ENCODE results near the gene CMIP. TPM values are rescaled to one million over a fixed set of nuclear protein-coding genes. Genes with fewer than 3 reads are reported as not detected.

The CMIP gene
- total RNA-seq, 4 donors from 2014 or later: 15.5 to 65.9 (median 20.2) TPM

- TF ChIP-seq CTCF (IDR thresholded peaks at IDR 0.05) (no peak), POLR2A (IDR thresholded peaks at IDR 0.05) (no peak)
- H3K4me3 ChIP-seq (replicated peaks in 1 of 3): no peak overlapping the region
- intact Hi-C loops (cut with DNase I): no loop called here
- H3K4me1 ChIP-seq: peaks cover 46 to 69% of the 10 kb centered on the region in 2 donors
- H3K27ac ChIP-seq: peak overlapping the region in 1 of 3 donors; percentile 97
- H3K9me3 ChIP-seq: no peaks in the 10 kb centered on the region
- no peaks in the 10 kb centered on the region for H3K27me3 ChIP-seq
- WGBS, 2 donors: 89 to 95% methylated on average over 11 to 14 of the region's 14 CpGs
- H3K36me3 ChIP-seq: peaks cover 0 to 4% of the 10 kb centered on the region in 2 donors
- DNase-seq: peak in 1 of 2 donors; percentile 37
Observed at GRCh38 chr16:81671738-81672597, 227.4 kb downstream of the CMIP start.

- Histone ChIP-seq H3K36me3 (peaks cover 0 to 4% of the 10 kb centered on the region in 2 donors), H3K27ac (peak overlapping the region; percentile 1 to 97 (median 89)), H3K4me1 (peaks cover 47 to 70% of the 10 kb centered on the region in 2 donors), H3K4me3 (replicated peaks in 1 of 3) (no peak overlapping the region), H3K27me3 (no peaks in the 10 kb centered on the region), H3K9me3 (no peaks in the 10 kb centered on the region)
- TF ChIP-seq POLR2A (IDR thresholded peaks at IDR 0.05): peak in 1 of 2 donors; percentile 66
- peak in 1 of 6 experiments; percentile 6 for TF ChIP-seq CTCF (IDR thresholded peaks at IDR 0.05)
- peak; percentile 94 to 95 for DNase-seq
- 29 to 30% methylated on average over 7 of the region's 7 CpGs for WGBS, 2 donors
- intact Hi-C loops (cut with DNase I): no loop called here
Observed at GRCh38 chr16:81673432-81673831, 228.8 kb downstream of the CMIP start.

GRCh38 chr16:81675662-81676061, 231.1 kb downstream of the CMIP start:
- Histone ChIP-seq H3K27ac (peak overlapping the region; percentile 89 to 97 (median 89)), H3K9me3 (no peaks in the 10 kb centered on the region), H3K27me3 (no peaks in the 10 kb centered on the region), H3K4me3 (replicated peaks in 1 of 3) (no peak overlapping the region), H3K4me1 (peaks cover 68 to 80% of the 10 kb centered on the region in 2 donors), H3K36me3 (peaks cover 0 to 4% of the 10 kb centered on the region in 2 donors)
- WGBS, 2 donors: 64% methylated on average over 3 of the region's 3 CpGs
- peak; percentile 83 to 85 for DNase-seq
- TF ChIP-seq POLR2A (IDR thresholded peaks at IDR 0.05): no peak
- no peak for TF ChIP-seq CTCF (IDR thresholded peaks at IDR 0.05)
- intact Hi-C loops (cut with DNase I): no loop called here

DNA sequence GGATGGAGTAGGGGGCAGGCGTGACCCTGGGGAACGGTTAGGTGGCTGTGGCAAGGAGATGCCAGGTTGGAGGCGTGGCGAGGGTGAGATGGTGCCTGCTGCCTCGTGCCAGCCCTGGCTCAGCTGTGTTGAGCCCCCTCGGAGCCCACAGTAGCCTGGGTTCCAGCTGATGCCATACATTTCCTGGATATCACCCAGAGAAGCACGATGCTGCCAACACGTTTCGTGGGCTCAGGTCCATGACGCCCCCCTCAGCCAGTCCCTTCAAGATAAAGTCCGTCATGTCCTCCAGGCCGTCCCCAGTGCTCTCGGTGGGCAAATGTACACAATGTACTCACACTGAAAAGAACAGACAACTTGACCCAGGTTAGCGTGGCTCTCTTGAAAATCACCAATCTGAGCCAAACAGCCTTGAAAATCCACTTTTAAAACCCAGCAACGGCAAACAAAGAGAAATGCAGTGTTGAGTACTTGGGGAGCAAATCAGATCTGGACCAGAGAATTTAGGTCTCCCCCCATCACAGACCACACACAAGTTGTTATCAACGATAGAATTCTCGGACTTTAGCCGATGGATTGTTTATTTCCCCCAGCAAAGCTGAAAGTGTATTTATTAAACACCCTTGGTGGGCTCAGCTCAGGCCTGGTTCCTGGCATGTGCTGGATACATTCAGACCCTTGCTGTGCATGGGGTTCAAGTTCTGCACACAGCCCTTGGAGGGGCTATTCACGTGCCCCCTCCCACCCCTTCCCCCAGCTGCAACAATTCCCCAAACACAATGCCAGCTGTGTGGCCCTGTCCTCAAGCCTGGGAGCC, 231.7 kb downstream of the CMIP start:
- H3K36me3 ChIP-seq: peaks cover 0 to 4% of the 10 kb centered on the region in 2 donors

More for the DNA sequence above, 231.7 kb downstream of the CMIP start:
- H3K27me3 ChIP-seq: no peaks in the 10 kb centered on the region
- peak overlapping the region; percentile 89 to 97 (median 89) for H3K27ac ChIP-seq
- DNase-seq: peak; percentile 81 to 88
- TF ChIP-seq POLR2A (IDR thresholded peaks at IDR 0.05) (no peak), CTCF (IDR thresholded peaks at IDR 0.05) (no peak)
- H3K9me3 ChIP-seq: no peaks in the 10 kb centered on the region
- 36 to 60% methylated on average over 14 to 19 of the region's 19 CpGs for WGBS, 2 donors
- intact Hi-C loops (cut with DNase I): no loop called here
- H3K4me1 ChIP-seq: peaks cover 74 to 87% of the 10 kb centered on the region in 2 donors
- no peak overlapping the region for H3K4me3 ChIP-seq (replicated peaks in 1 of 3)

All from thyroid gland (tissue), 4 donors.